Superior temporal gyrus (tissue), 1 donor: ENCODE data around the gene LRPAP1.

Source experiments
- DNase-seq: peaks from one replicate; pipeline ENCODE4 v3.0.0-alpha.2; 2016; ENCODE audit errors: extremely low spot score

Gene LRPAP1

GRCh38 chr4:3473181-3473950, 58.9 kb downstream of the LRPAP1 start:
- no peak for DNase-seq

GRCh38 chr4:3472411-3473141, 59.6 kb downstream of the LRPAP1 start:
- DNase-seq = no peak

DNA sequence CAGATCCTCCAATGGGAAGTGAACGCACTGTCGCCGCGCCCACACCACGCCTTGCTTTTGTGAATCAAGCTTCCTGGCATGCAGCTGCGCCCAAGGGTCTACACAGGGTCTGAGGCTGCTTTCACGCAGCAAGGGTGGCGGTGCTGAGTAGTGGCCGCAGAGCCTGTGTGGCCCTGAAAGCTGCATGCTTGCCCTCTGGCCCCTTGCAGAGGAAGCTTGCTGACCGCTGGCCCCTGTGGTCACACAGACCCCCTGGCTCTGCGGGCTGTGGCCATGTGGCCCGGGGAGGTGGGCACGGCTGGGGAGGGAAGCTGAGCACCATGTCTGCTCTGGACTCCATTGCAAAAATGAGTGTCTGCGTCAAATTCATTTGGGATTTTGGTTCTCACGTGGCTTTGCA, 60.3 kb downstream of the LRPAP1 start:
- no peak for DNase-seq

DNA sequence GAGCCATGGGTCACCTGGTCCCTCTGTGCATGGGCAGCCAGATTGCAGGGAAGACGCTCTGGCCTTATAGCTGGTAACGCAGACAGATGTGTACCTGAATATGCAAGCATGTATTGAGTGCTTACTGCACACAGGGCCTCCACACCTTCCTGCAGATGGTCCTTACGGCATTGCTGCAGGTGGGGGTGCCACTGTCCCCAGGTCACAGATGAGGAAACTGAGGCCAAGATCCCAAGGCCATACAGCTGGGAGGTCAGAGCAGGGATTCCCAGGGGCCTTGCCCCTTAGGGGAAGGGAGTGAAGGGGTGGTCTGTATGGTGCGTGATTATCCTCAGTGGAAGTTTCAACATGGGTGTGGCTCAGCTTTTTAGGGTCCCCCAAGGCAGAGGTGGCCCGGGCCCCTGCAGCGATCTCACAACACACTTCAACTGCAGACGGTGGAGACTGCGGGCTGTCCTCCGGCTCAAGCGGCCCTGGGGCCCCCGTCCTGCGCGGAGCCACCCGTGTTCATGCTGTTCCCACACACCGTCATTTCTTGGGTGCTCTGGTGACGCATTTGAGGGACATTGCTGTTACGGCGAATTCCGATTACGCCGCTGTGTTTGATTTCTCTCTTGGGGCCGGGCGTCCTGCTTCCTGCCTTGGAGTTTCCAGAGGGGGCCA, 61.0 kb downstream of the LRPAP1 start:
- no peak for DNase-seq

GRCh38 chr4:3470244-3471097, 61.8 kb downstream of the LRPAP1 start:
- DNase-seq = no peak

GRCh38 chr4:3469386-3470243, 62.6 kb downstream of the LRPAP1 start:
- no peak for DNase-seq

- no peak for DNase-seq
Observed at GRCh38 chr4:3468804-3469203, 63.4 kb downstream of the LRPAP1 start.

DNA sequence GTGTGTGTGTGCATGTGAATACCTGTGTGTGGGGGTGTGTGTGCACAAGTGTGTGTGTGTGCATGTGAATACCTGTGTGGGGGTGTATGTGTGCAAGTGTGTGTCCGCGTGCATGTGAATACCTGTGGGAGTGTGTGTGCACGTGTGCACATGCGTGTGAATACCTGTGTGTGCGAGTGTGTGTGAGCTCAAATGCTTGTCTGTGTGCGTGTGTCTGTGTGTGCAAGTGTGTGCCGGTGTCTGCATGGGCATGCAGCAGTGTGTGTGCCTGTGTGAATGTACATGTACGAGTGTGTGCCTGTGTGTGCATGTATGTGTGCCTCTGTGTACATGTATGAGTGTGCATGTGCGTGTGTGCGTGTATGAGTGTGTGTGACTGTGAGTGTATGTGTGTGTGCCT, 64.1 kb downstream of the LRPAP1 start:
- DNase-seq = no peak

GRCh38 chr4:3467601-3468031, 64.6 kb downstream of the LRPAP1 start:
- no peak for DNase-seq

DNA sequence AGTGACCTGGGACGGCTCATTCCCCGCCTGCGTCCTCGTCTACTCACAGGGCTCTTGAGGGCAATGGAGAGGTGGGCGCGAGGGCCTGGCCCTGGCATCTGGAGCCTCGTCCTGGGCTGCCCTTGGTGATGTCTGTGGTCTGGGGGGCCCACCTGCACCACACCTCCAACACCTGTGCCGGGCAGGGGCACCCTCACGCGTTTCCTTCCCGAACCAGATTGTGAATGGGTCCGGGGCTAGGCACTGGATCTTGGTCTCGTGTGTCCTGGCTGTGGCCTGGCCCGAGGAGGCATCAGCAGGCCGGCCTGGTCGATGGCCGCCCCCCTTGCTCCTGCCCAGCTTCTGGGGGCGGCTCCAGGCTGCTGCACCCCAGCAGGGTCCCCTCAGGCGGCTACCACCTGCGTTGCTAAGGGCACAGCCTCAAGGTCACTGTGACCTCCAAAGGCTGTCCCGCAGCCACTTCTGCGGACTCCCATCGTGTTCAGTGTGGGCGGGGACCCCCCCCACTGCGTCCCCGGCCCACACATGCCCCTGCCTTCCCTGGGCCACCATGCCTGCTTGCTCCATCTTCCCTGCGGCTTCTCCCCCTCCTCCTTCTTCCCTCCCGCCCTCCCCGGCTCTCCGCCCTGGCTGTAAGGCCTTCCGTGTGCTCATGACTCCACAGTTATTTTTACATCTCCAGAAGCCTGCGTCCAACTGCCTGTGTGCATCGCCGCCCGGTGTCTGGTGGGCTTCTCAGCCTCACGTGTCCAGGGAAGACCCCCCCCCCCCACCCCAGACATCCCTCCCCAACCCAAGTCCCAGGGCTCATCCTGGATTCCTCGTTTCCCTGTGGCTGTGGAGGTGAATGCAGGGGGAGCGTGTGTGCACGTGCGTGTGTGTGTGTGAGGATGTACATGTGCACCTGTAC, 65.3 kb downstream of the LRPAP1 start:
- DNase-seq = no peak

DNA sequence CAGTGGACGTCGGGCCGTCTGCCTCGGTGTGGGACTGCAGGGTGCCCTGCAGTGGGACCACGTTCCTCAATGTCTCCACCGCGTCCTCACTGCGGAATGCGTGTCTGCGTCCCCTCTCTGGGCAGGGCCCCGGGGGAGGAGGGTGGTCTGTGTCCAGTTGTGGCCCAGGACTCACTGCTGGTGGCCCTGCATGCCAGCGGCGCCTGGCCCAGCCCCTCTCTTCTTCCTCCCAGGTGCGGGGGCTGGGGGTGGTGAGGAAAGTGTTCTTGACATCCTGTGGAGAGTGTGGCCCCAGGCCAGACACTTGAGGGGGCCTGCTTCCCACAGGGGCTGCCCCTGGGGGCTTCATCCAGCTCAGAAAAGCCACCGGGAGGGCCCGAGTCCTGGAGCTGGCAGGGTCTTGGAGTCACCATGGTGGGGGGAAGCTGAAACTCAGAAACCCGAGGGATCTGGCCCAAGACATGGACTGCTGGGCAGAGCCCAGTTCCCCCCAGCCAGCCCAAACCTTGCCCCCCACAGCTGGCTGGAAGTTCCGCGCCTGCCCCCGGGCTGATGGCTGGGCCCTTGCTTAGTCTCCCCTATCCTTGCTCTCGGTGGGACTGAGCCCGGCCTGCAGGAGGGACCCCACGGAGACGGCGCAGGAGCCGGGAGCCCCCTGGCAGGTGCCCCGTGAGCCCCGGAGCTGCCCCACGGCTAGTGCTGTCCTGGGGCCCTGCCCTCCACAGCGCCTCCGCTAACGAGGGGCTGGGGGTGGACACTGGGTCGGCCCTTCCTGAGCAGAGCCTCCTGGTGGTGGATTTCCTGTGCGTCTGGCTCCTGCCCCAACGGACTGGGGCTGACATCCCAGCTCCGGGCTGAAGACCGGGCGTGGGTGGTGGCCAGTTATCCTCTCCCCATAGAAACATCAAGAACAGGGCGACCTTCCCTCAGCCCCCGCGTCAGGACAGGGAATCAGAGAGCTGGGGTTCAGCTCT, 66.2 kb downstream of the LRPAP1 start:
- DNase-seq = no peak

DNA sequence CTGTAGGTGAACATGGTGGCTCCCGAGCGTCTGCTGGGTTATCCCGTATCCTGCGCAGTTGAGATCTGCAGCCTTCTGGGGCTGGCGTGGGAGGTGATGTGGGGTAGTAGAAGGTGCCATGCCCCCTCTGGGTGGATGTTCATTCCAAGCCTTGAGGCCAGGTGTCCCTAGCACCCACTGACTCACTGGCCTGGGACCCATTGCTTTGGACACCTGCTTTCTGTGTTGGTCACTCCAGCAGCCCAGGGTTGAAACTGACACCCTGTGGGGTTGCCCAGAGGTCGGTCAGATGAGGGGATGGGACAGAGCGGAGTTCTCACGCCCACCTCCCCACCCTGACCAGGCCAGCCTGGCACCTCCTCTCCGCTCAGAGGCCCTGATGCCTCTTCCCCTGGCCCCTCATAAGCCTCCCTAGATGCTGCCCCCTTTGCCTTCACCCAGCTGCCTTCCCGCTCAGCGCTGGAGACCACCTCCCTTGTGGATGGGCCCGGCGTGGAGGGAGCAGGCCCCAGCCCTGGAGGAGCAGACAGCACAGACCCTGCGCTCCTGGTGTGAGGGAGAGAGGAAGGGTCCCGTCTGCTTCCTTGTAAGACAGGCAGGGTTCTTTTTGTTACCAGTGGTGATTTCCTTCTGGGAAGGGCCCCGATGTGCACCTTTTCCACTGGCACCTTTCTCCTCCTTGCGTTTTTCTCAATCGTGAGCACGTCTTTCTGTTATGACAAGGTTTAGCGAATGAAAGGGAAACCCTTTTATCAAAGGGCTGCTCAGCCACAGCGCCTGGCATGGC, 67.1 kb downstream of the LRPAP1 start:
- no peak for DNase-seq

- no peak for DNase-seq
Observed at GRCh38 chr4:3464349-3464905, 67.8 kb downstream of the LRPAP1 start.

GRCh38 chr4:3463556-3464348, 68.5 kb downstream of the LRPAP1 start:
- no peak for DNase-seq

GRCh38 chr4:3462790-3463415, 69.3 kb downstream of the LRPAP1 start, which contains the start of gene DOK7:
Gene DOK7, plus strand, starts transcription at chr4:3463306. Its CDS starts 70 bp downstream, at chr4:3463376.
- DNase-seq = no peak

DNA sequence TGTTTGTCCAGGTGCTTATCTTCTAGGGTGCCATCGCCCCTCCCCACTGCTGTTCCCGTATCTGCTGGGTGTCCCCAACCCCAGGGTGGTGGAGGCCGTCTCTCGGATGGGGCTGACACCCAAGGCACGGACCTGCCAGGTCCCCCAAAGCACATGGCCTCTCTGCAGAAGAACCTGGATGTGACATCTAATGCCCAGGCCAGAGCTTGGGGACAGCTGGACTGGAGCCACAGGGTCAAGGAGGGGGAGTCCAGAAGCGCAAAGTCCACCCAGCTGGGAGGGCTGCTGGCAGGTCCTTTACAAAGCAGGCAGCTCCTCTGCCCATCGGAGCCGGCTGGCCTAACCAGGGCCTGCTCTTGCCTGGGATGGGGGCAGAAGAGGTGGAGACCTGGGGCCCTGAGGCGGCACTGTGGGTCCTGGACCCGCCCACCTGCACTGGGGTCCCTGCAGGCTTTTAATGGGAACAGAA, 69.9 kb downstream of the LRPAP1 start:
- DNase-seq = no peak
